Esophagus (tissue), 2 donors: ENCODE data around the gene PRPS2. TPM values are rescaled to one million over a fixed set of nuclear protein-coding genes. Genes with fewer than 3 reads are reported as not detected.

Experiments
- H3K27ac ChIP-seq, 2 donors: one replicate each; pipeline ENCODE4 v1.5.1; 2013; ENCODE audit warnings: low read depth in 2 of 2, mild to moderate bottlenecking in 2 of 2, inconsistent platforms in 1 of 2, low read length in 1 of 2, moderate library complexity in 1 of 2
- H3K27me3 ChIP-seq, 2 donors: one replicate each; pipeline ENCODE4 v1.6.1; 2013; ENCODE audit warnings: low read length in 2 of 2, control low read depth in 1 of 2, mild to moderate bottlenecking in 1 of 2; ENCODE audit not compliant: insufficient read depth in 2 of 2, control insufficient read depth in 1 of 2
- H3K36me3 ChIP-seq, 2 donors: one replicate each; pipeline ENCODE4 v1.6.1; 2013; ENCODE audit warnings: low read length in 1 of 2; ENCODE audit not compliant: control insufficient read depth in 2 of 2, insufficient read depth in 2 of 2
- H3K4me1 ChIP-seq, 2 donors: one replicate each; pipeline ENCODE4 v1.6.1; 2013; ENCODE audit warnings: low read length in 1 of 2; ENCODE audit not compliant: control insufficient read depth in 2 of 2, insufficient read depth in 2 of 2
- H3K4me3 ChIP-seq, 2 donors: one replicate each; pipeline ENCODE4 v1.5.1; 2013; ENCODE audit warnings: low read length in 2 of 2, mild to moderate bottlenecking in 2 of 2, low read depth in 1 of 2, moderate library complexity in 1 of 2
- H3K9me3 ChIP-seq, 2 donors: one replicate each; pipeline ENCODE4 v1.6.1; 2013; ENCODE audit warnings: mild to moderate bottlenecking in 2 of 2, low read depth in 1 of 2, low read length in 1 of 2, moderate library complexity in 1 of 2; ENCODE audit not compliant: control insufficient read depth in 2 of 2, insufficient read depth in 1 of 2
- WGBS, 2 donors: extraction: QIAGEN DNeasy Blood & Tissue Kit; methylation state at CpG; one replicate each; pipeline ENCODE4 v1.1.7; 2013; 5-methylcytosine and 5-hydroxymethylcytosine counted together
- polyA plus RNA-seq, 2 donors: library from polyadenylated mRNA; stranded (reverse); fragments of 200-250 nt; gene quantifications; one replicate each; pipeline ENCODE4 v1.2.3, GENCODE V29; 2013
- donor health status: healthy with polysubstance abuse.
- donor health status: Bipolar disorder and iron deficiency.

Gene PRPS2
- polyA plus RNA-seq, 2 donors = 18.4 to 19.7 TPM

GRCh38 chrX:12843061-12843667 is 52.0 kb downstream of the PRPS2 start:
- Histone ChIP-seq H3K4me1 (no peaks in the 10 kb centered on the region), H3K36me3 (no peaks in the 10 kb centered on the region), H3K9me3 (no peaks in the 10 kb centered on the region), H3K27me3 (no peaks in the 10 kb centered on the region), H3K4me3 (no peak overlapping the region), H3K27ac (no peak overlapping the region)
- 65 to 73% methylated on average over 2 of the region's 2 CpGs for WGBS, 2 donors

GRCh38 chrX:12843668-12844279 is 52.6 kb downstream of the PRPS2 start:
- Histone ChIP-seq H3K4me3 (no peak overlapping the region), H3K36me3 (no peaks in the 10 kb centered on the region), H3K4me1 (no peaks in the 10 kb centered on the region), H3K27me3 (no peaks in the 10 kb centered on the region), H3K27ac (no peak overlapping the region), H3K9me3 (no peaks in the 10 kb centered on the region)
- WGBS, 2 donors = 30% methylated on average over 6 of the region's 6 CpGs

- WGBS, 2 donors = 50 to 51% methylated on average over 3 of the region's 3 CpGs
- Histone ChIP-seq H3K27me3 (no peaks in the 10 kb centered on the region), H3K4me1 (no peaks in the 10 kb centered on the region), H3K4me3 (no peak overlapping the region), H3K27ac (no peak overlapping the region), H3K9me3 (no peaks in the 10 kb centered on the region), H3K36me3 (no peaks in the 10 kb centered on the region)
Measured at GRCh38 chrX:12844319-12844718, 53.1 kb downstream of the PRPS2 start.

- H3K4me1 ChIP-seq = no peaks in the 10 kb centered on the region
- no peaks in the 10 kb centered on the region for H3K36me3 ChIP-seq
- H3K27me3 ChIP-seq = no peaks in the 10 kb centered on the region
- H3K9me3 ChIP-seq = no peaks in the 10 kb centered on the region
- 52 to 69% methylated on average over 7 of the region's 7 CpGs for WGBS, 2 donors
- no peak overlapping the region for H3K4me3 ChIP-seq
- no peak overlapping the region for H3K27ac ChIP-seq
Measured at GRCh38 chrX:12865359-12865758, 74.1 kb downstream of the PRPS2 start.

- Histone ChIP-seq H3K27me3 (no peaks in the 10 kb centered on the region), H3K4me3 (no peak within 1 kb of the TSS), H3K9me3 (no peaks in the 10 kb centered on the region), H3K27ac (no peak within 1 kb of the TSS), H3K36me3 (no peaks in the 10 kb centered on the region), H3K4me1 (no peaks in the 10 kb centered on the region)
- 67 to 80% methylated on average over 7 of the region's 7 CpGs for WGBS, 2 donors
Measured at GRCh38 chrX:12866451-12867377, 75.5 kb downstream of the PRPS2 start, which contains the start of gene TLR7. TLR7 (plus strand) TSS chrX:12867072; CDS start chrX:12867579, 507 bp downstream.

- Histone ChIP-seq H3K27me3 (no peaks in the 10 kb centered on the region), H3K4me1 (no peaks in the 10 kb centered on the region), H3K36me3 (no peaks in the 10 kb centered on the region), H3K9me3 (no peaks in the 10 kb centered on the region), H3K27ac (no peak overlapping the region), H3K4me3 (no peak overlapping the region)
- WGBS, 2 donors = 57 to 67% methylated on average over 4 of the region's 4 CpGs
Measured at GRCh38 chrX:12867685-12868084, 76.5 kb downstream of the PRPS2 start.

GRCh38 chrX:12868747-12869146 is 77.5 kb downstream of the PRPS2 start:
- Histone ChIP-seq H3K27ac (no peak overlapping the region), H3K27me3 (no peaks in the 10 kb centered on the region), H3K36me3 (no peaks in the 10 kb centered on the region), H3K4me1 (no peaks in the 10 kb centered on the region), H3K9me3 (no peaks in the 10 kb centered on the region), H3K4me3 (no peak overlapping the region)
- 85 to 87% methylated on average over 4 of the region's 4 CpGs for WGBS, 2 donors

GRCh38 chrX:12871257-12871656 is 80.0 kb downstream of the PRPS2 start:
- no peaks in the 10 kb centered on the region for H3K9me3 ChIP-seq
- no peaks in the 10 kb centered on the region for H3K4me1 ChIP-seq
- no peak overlapping the region for H3K27ac ChIP-seq
- H3K27me3 ChIP-seq = no peaks in the 10 kb centered on the region
- no peak overlapping the region for H3K4me3 ChIP-seq
- 71 to 72% methylated on average over 6 of the region's 6 CpGs for WGBS, 2 donors
- no peaks in the 10 kb centered on the region for H3K36me3 ChIP-seq

- Histone ChIP-seq H3K4me1 (no peaks in the 10 kb centered on the region), H3K27me3 (no peaks in the 10 kb centered on the region), H3K4me3 (no peak overlapping the region), H3K27ac (no peak overlapping the region), H3K36me3 (no peaks in the 10 kb centered on the region), H3K9me3 (no peaks in the 10 kb centered on the region)
- WGBS, 2 donors = 82 to 92% methylated on average over 4 of the region's 4 CpGs
Measured at GRCh38 chrX:12872741-12873140, 81.5 kb downstream of the PRPS2 start.
